ENCODE measurements around the gene SLC25A26. TPM values are rescaled to one million over a fixed set of nuclear protein-coding genes. Genes with fewer than 3 reads are reported as not detected.

SLC25A26 gene
- total and polyA plus RNA-seq, 9 donors = 17.3 to 32.3 (median 22.6) TPM

DNA sequence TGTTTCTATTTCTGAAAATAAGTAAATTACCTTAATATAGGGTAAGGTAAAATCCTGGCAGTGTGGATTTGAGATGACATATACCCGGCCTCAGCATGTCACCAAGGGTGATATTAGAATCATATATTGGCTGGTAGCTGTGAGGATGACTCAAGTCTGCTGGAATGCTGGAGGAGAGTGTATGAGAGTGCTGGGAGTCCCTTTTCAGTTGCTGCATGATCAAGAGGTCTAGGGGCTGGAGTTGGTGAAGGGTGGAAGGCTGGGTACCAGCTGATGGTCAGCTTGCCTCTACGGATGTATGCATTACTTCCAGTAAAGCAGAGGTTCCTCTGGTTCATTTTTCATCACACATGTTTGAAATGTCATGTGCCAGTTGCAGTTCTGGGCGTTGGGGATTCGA, 40.6 kb downstream of the SLC25A26 start:
- Histone ChIP-seq H3K36me3 (no peaks in the 10 kb centered on the region), H3K9me3 (no peaks in the 10 kb centered on the region), H3K27me3 (no peaks in the 10 kb centered on the region), H3K4me1 (ENCODE audit: insufficient read depth) (no peaks in the 10 kb centered on the region), H3K27ac (no peak overlapping the region), H3K4me3 (no peak overlapping the region)
- WGBS, 3 donors = 82 to 94% (median 88%) methylated on average over 4 of the region's 4 CpGs
- TF ChIP-seq, protein P1, sequence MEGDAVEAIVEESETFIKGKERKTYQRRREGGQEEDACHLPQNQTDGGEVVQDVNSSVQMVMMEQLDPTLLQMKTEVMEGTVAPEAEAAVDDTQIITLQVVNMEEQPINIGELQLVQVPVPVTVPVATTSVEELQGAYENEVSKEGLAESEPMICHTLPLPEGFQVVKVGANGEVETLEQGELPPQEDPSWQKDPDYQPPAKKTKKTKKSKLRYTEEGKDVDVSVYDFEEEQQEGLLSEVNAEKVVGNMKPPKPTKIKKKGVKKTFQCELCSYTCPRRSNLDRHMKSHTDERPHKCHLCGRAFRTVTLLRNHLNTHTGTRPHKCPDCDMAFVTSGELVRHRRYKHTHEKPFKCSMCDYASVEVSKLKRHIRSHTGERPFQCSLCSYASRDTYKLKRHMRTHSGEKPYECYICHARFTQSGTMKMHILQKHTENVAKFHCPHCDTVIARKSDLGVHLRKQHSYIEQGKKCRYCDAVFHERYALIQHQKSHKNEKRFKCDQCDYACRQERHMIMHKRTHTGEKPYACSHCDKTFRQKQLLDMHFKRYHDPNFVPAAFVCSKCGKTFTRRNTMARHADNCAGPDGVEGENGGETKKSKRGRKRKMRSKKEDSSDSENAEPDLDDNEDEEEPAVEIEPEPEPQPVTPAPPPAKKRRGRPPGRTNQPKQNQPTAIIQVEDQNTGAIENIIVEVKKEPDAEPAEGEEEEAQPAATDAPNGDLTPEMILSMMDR (IDR thresholded peaks at IDR 0.05) = no peak
- TF ChIP-seq EP300 (IDR thresholded peaks at IDR 0.05) = no peak
- TF ChIP-seq POLR2A (IDR thresholded peaks at IDR 0.05) = no peak
- intact Hi-C loops (cut with DNase I) = no loop called here
- no peak for DNase-seq

DNA sequence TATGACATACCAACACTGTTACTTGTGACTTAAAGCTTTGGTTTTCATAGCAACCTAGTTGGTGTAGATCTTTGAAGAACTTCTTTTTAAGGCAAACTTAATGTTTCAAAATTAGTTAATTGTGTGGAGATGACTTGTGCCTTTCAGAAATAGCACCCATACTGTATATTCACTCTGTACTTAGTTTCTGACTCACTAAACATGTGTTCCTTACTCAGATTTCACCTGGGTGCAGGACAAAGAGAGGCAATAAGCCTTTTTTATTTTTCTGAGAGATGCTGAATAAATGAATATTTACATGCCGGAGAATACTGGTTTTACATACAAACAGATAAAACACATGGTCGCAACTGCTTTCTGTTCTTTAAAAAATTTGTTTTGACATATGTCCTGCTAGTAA, 44.8 kb downstream of the SLC25A26 start:
- 83 to 87% (median 86%) methylated on average over 2 of the region's 2 CpGs for WGBS, 3 donors
- Histone ChIP-seq H3K36me3 (no peaks in the 10 kb centered on the region), H3K27me3 (no peaks in the 10 kb centered on the region), H3K27ac (no peak overlapping the region), H3K4me1 (ENCODE audit: insufficient read depth) (peaks cover 2% of the 10 kb centered on the region), H3K9me3 (no peaks in the 10 kb centered on the region), H3K4me3 (no peak overlapping the region)
- TF ChIP-seq, protein P1 (IDR thresholded peaks at IDR 0.05) = no peak
- TF ChIP-seq POLR2A (IDR thresholded peaks at IDR 0.05) = no peak
- TF ChIP-seq EP300 (IDR thresholded peaks at IDR 0.05) = no peak
- intact Hi-C loops (cut with DNase I) = no loop called here
- DNase-seq = no peak

- no peak overlapping the region for H3K4me3 ChIP-seq
- peaks cover 2% of the 10 kb centered on the region for H3K4me1 ChIP-seq (ENCODE audit: insufficient read depth)
- H3K9me3 ChIP-seq = no peaks in the 10 kb centered on the region
- TF ChIP-seq EP300 (IDR thresholded peaks at IDR 0.05) (no peak), POLR2A (IDR thresholded peaks at IDR 0.05) (no peak)
- TF ChIP-seq, protein P1 (IDR thresholded peaks at IDR 0.05) = no peak
- H3K27ac ChIP-seq = no peak overlapping the region
- H3K36me3 ChIP-seq = no peaks in the 10 kb centered on the region
- intact Hi-C loops (cut with DNase I) = no loop called here
- no peaks in the 10 kb centered on the region for H3K27me3 ChIP-seq
- no peak for DNase-seq
Measured at GRCh38 chr3:66266551-66266950, 45.8 kb downstream of the SLC25A26 start.

DNA sequence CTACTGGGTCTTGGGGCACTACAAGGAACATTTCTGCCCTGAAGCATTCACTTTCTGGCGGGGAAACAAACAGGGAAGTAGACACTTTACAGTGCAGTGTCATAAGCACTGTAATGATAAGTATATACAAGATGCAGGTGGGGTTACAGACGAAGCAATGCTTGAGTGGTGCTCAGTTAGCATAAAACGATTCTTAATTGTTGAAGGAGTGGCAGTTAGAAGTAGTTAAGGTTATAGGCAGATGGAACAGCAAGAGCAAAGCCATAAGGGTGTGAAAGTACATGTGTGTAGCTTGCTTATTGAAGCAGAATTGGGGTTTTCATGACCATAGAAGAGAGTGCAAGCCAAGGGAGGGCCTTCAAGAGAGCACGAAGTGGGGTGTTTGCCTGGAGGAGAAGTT, 46.2 kb downstream of the SLC25A26 start:
- Histone ChIP-seq H3K36me3 (no peaks in the 10 kb centered on the region), H3K4me1 (ENCODE audit: insufficient read depth) (peaks cover 2% of the 10 kb centered on the region), H3K27ac (no peak overlapping the region), H3K27me3 (no peaks in the 10 kb centered on the region), H3K9me3 (no peaks in the 10 kb centered on the region), H3K4me3 (no peak overlapping the region)
- WGBS, 3 donors = 86 to 89% (median 89%) methylated on average over 4 of the region's 4 CpGs
- intact Hi-C loops (cut with DNase I) = no loop called here
- TF ChIP-seq EP300 (IDR thresholded peaks at IDR 0.05) (no peak), POLR2A (IDR thresholded peaks at IDR 0.05) (no peak)
- TF ChIP-seq, protein P1 (IDR thresholded peaks at IDR 0.05) = no peak
- DNase-seq = no peak

DNA sequence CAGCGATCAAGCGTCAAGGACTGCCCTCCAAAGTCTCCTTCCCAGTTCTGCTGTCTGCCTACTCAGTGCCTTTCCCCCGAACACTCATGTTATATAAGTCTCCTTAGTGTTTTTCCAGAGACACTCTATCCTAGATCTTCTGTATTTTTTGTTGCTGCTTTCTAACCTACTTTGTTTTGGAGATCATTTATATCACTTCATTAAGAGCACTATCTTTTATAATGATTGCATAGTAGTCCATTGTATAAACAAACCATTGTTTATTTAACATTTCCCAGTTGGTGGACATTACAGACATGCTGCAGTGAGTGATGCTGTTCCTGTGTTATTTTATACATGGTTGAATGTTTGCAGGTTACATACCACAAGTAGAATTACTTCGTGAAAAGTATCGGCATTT, 47.1 kb downstream of the SLC25A26 start:
- DNase-seq = no peak
- 83 to 93% (median 87%) methylated on average over 5 of the region's 5 CpGs for WGBS, 3 donors
- no peaks in the 10 kb centered on the region for H3K9me3 ChIP-seq
- no peak overlapping the region for H3K27ac ChIP-seq
- H3K4me3 ChIP-seq = no peak overlapping the region
- peaks cover 2% of the 10 kb centered on the region for H3K4me1 ChIP-seq (ENCODE audit: insufficient read depth)
- TF ChIP-seq, protein P1 (IDR thresholded peaks at IDR 0.05) = no peak
- no peak for TF ChIP-seq EP300 (IDR thresholded peaks at IDR 0.05)
- no peak for TF ChIP-seq POLR2A (IDR thresholded peaks at IDR 0.05)
- no peaks in the 10 kb centered on the region for H3K36me3 ChIP-seq
- H3K27me3 ChIP-seq = no peaks in the 10 kb centered on the region
- intact Hi-C loops (cut with DNase I) = no loop called here
